HG02642 (cell line): ENCODE data around the gene VEZF1.

ENCODE experiments used
- ATAC-seq: cut with Tn5 transposase; IDR thresholded peaks from one replicate; pipeline ENCODE4 v1.9.1; 2021; ENCODE audit warnings: mild to moderate bottlenecking; ENCODE audit not compliant: unreplicated experiment, poor library complexity

The VEZF1 gene

GRCh38 chr17:57938061-57938502, 50.0 kb downstream of the VEZF1 start:
- ATAC-seq = no peak

GRCh38 chr17:57937492-57937891, 50.6 kb downstream of the VEZF1 start:
- ATAC-seq = no peak

GRCh38 chr17:57935833-57936807, 51.9 kb downstream of the VEZF1 start:
- ATAC-seq = no peak

- no peak for ATAC-seq
These were observed 56.4 kb downstream of the VEZF1 start for GRCh38 chr17:57931488-57932137.

DNA sequence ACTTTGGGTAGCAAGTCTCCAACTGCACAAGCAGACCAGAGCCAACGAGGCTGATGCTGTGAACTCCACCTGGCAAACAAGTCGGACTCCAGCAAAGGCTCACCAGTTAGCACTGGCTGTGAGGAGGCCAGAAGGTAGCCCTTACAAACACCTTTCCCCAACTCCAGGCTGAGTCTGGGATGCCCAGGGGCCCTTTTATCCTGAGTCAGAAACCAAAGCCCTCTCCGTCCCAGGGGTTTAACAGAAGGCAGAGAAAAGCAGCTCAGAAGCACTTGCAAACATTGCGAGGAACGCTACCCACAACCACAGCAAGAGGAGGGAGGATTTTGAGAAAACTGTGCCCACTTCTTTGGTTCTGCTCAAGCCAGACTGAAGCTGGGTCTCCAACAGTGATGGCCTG, 57.8 kb downstream of the VEZF1 start:
- no peak for ATAC-seq

- ATAC-seq = no peak
These were observed 58.7 kb downstream of the VEZF1 start for GRCh38 chr17:57929386-57929785.

- ATAC-seq = no peak
These were observed 59.1 kb downstream of the VEZF1 start for GRCh38 chr17:57928928-57929327.

DNA sequence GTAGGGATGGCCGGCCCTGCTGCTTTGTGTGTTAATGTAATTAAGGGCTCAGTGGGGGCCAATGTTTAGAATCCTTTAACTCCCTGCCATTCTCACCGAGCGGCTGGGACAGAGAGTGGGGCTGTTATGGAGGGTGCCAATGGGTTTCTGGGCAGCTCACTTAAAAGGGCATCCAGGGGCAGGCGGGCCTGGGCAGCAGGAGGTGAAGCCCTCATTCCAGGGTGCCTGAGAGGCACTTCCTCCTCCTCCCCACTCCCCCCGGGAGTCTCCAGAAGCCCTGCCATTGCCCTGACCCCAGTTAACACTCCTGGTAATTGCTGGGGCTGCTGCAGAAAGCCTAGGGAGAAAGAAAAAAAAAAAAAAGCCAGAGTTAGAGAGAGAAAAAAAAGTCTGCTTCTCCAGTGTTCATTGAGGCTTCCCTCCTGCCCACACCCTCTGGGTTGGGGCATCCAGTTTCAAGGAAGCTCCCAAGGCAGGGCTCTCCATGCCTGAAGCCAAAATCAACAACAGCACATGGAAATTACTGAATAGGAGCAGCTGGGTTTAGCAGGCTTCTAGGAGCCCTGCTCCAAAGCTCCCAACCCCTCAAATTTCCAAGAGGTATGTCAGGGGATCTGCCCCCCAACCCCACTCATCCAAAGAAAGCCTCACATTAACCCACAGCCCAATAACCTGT, 60.9 kb downstream of the VEZF1 start:
- no peak for ATAC-seq

- no peak for ATAC-seq
These were observed 61.4 kb downstream of the VEZF1 start for GRCh38 chr17:57926723-57927047.

DNA sequence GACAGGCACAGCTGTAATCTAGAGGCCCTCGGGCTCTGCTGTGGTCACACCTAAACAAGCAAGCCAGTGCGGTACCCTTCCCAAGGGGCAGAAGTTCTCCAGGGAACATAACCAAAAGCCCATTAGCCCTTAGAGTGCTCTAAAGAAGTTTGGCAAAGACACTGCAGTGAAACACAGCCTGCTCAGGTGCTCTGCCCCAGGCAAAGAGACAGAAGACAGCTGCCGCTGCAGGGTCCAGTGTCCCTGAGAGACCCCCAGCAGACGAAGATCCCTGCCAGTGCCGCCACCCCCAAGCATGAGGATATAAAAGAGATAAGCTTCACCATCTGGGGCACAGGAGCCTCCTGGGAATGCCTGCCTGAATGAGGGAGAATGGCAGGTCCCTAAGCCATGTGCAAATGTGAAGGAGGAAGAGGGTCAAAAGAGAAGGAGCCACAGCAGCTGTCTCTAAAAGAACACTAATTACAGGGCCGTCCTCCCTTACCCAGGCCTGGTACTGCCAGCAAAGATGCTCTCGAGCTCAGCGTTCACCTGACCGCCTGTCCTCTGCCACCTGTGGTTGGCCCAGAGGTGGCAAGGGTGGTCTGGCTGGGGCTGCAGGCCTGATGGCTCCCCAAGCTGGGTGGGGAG, 62.6 kb downstream of the VEZF1 start:
- ATAC-seq = no peak

DNA sequence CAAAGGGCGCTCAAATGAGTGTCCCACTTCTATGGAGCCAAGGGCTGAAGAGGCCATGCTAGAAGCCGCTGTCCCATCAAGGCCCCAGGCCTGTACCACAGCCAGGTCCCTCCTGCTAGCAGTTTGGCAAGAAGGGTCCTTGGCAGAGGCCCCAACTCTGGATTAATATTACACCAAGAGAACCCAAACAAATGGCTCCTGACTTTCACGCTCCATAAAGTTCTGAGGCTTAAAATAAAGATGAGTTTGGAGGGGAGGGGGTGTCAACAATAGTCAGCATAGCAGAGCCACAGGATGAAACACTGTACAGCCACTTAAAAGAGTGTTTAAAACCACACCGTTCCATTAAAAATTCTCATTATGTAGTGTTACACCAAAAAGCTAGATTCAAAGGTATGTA, 63.4 kb downstream of the VEZF1 start:
- ATAC-seq = no peak
